Esophagus squamous epithelium (tissue), 5 donors: ENCODE measurements around the gene PLEKHG1. TPM values are rescaled to one million over a fixed set of nuclear protein-coding genes. Genes with fewer than 3 reads are reported as not detected.

Experiments used
- DNase-seq: peaks from one replicate; lab custom pipeline; 2025; lab: John Stamatoyannopoulos, UW
- H3K27ac ChIP-seq, 4 donors: fragments of 200-600 bp; sonication (generic); one replicate each; pipeline ENCODE4 v1.5.1; 2016 to 2019; ENCODE audit warnings: mild to moderate bottlenecking in 1 of 4
- H3K27me3 ChIP-seq, 4 donors: fragments of 200-600 bp; sonication (generic); 1 replicate in 3 of 4; 2 replicates in 1 of 4; pipeline versions ENCODE4 v1.5.1 to v1.6.0; 2017 to 2021; ENCODE audit warnings: antibody characterized with exemption in 1 of 4
- H3K36me3 ChIP-seq, 3 donors: fragments of 200-600 bp; sonication (generic); one replicate each; pipeline ENCODE4 v1.5.1; 2016 to 2019
- H3K4me1 ChIP-seq, 3 donors: fragments of 200-600 bp; sonication (generic); one replicate each; pipeline ENCODE4 v1.5.1; 2017 to 2019
- H3K4me3 ChIP-seq, 4 donors: fragments of 200-600 bp; sonication (generic); 1 replicate in 3 of 4; 2 replicates in 1 of 4; pipeline ENCODE4 v1.5.1; 2016 to 2019; ENCODE audit warnings: mild to moderate bottlenecking in 2 of 4, moderate library complexity in 1 of 4
- H3K9me3 ChIP-seq, 3 donors: fragments of 200-600 bp; sonication (generic); one replicate each; pipeline ENCODE4 v1.5.1; 2016 to 2019
- POLR2A ChIP-seq, 4 donors: fragments of 450-650 bp; IDR thresholded peaks; one replicate each; pipeline ENCODE4 v1.6.1; 2017; ENCODE audit warnings: antibody characterized with exemption in 4 of 4, mild to moderate bottlenecking in 4 of 4, moderate library complexity in 3 of 4
- WGBS, 2 donors: methylation state at CpG; one replicate each; pipeline ENCODE4 v1.1.5; 2018; 5-methylcytosine and 5-hydroxymethylcytosine counted together
- intact Hi-C: fragments of 100-400 bp; cut with DNase I; formaldehyde crosslinking; loops from one replicate; pipeline ENCODE4 v1.15.0; 2022
- total RNA-seq, 4 donors: library from RNA; depleted of rRNA; stranded (reverse); fragments of >200 nt; gene quantifications; one replicate each; pipeline ENCODE4 v1.1.0, GENCODE V29; 2016
- TF ChIP-seq, protein P1 (sequence below), 6 experiments: fragments of 450-650 bp in 4 of 6; fragments of 200-600 bp in 2 of 6; sonication (generic) in 2 of 6; IDR thresholded peaks; one replicate each; pipeline ENCODE4 v1.5.1; 2016 to 2019; ENCODE audit warnings: antibody characterized with exemption in 6 of 6, mild to moderate bottlenecking in 4 of 6, moderate library complexity in 4 of 6
- donor health status: DM: yes; HTN: yes; CAD: no.

The PLEKHG1 gene
- total RNA-seq, 4 donors from 2014 or later = 22.7 to 36.0 (median 27.6) TPM

DNA sequence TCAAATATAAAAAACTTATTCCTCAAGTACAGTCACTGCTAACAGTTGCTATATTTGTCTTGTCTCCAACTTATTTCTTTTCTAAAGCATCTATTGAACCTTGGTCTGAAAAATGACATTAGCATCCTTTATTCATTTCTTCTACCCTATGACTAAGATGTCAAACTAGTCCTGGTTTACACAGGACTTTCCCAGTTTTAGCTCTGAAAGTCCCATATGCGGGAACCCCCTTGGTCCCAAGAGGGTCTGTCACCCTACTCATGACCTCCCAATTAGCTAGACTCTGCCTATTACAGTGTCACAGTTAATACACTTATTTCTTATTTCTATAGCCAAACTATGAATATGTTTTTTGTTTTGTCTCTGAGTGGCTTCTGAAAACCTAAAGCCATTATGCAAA, 37.1 kb downstream of the PLEKHG1 start:
- TF ChIP-seq POLR2A (IDR thresholded peaks at IDR 0.05) = no peak
- TF ChIP-seq, protein P1, sequence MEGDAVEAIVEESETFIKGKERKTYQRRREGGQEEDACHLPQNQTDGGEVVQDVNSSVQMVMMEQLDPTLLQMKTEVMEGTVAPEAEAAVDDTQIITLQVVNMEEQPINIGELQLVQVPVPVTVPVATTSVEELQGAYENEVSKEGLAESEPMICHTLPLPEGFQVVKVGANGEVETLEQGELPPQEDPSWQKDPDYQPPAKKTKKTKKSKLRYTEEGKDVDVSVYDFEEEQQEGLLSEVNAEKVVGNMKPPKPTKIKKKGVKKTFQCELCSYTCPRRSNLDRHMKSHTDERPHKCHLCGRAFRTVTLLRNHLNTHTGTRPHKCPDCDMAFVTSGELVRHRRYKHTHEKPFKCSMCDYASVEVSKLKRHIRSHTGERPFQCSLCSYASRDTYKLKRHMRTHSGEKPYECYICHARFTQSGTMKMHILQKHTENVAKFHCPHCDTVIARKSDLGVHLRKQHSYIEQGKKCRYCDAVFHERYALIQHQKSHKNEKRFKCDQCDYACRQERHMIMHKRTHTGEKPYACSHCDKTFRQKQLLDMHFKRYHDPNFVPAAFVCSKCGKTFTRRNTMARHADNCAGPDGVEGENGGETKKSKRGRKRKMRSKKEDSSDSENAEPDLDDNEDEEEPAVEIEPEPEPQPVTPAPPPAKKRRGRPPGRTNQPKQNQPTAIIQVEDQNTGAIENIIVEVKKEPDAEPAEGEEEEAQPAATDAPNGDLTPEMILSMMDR (IDR thresholded peaks at IDR 0.05) = no peak
- peaks cover 5 to 41% (median 9%) of the 10 kb centered on the region in 3 donors for H3K4me1 ChIP-seq
- no peaks in the 10 kb centered on the region for H3K9me3 ChIP-seq
- DNase-seq = no peak
- no peak overlapping the region for H3K27ac ChIP-seq
- no peak overlapping the region for H3K4me3 ChIP-seq
- intact Hi-C loops = no loop called here
- H3K36me3 ChIP-seq = no peaks in the 10 kb centered on the region
- WGBS, 2 donors = 63 to 67% methylated on average over 1 of the region's 1 CpG
- H3K27me3 ChIP-seq = no peaks in the 10 kb centered on the region

DNA sequence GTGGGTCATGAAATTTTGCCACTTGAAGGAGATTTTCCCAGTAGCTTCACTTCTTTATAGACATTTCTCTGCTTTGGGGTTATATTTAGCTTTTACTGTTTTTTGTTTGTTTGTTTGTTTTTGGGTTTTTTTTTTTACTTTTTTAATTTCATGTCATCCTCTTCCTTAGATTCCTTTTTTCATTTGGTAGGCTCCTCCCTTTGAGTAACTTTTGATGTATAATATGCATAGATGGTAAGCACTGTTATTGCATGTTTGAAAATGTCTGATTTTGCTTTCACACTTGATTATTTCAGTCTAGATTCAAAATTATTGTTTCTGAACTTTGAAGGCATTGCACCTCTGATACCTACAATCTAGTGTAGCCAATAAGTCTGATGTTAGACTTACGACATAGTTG, 37.6 kb downstream of the PLEKHG1 start:
- 58 to 92% methylated on average over 1 of the region's 1 CpG for WGBS, 2 donors
- no peak for TF ChIP-seq POLR2A (IDR thresholded peaks at IDR 0.05)
- TF ChIP-seq, protein P1 (IDR thresholded peaks at IDR 0.05) = no peak

GRCh38 chr6:150638267-150638666, 38.6 kb downstream of the PLEKHG1 start:
- Histone ChIP-seq H3K9me3 (no peaks in the 10 kb centered on the region), H3K27ac (no peak overlapping the region), H3K4me1 (peaks cover 2 to 38% (median 3%) of the 10 kb centered on the region in 3 donors), H3K4me3 (no peak overlapping the region), H3K27me3 (no peaks in the 10 kb centered on the region), H3K36me3 (no peaks in the 10 kb centered on the region)
- 58 to 74% methylated on average over 1 of the region's 1 CpG for WGBS, 2 donors
- TF ChIP-seq POLR2A (IDR thresholded peaks at IDR 0.05) = no peak
- TF ChIP-seq, protein P1 (IDR thresholded peaks at IDR 0.05) = no peak
- no peak for DNase-seq
- intact Hi-C loops = no loop called here

More for the DNA sequence above, 37.6 kb downstream of the PLEKHG1 start:
- Histone ChIP-seq H3K27me3 (no peaks in the 10 kb centered on the region), H3K9me3 (no peaks in the 10 kb centered on the region), H3K4me1 (peaks cover 5 to 43% (median 9%) of the 10 kb centered on the region in 3 donors), H3K27ac (no peak overlapping the region), H3K36me3 (no peaks in the 10 kb centered on the region), H3K4me3 (no peak overlapping the region)
- intact Hi-C loops = no loop called here
- no peak for DNase-seq

- no peak overlapping the region for H3K27ac ChIP-seq
- H3K4me3 ChIP-seq = no peak overlapping the region
- no peaks in the 10 kb centered on the region for H3K36me3 ChIP-seq
- intact Hi-C loops = no loop called here
- TF ChIP-seq POLR2A (IDR thresholded peaks at IDR 0.05) = no peak
- TF ChIP-seq, protein P1 (IDR thresholded peaks at IDR 0.05) = no peak
- no peak for DNase-seq
- H3K27me3 ChIP-seq = no peaks in the 10 kb centered on the region
- 92 to 96% methylated on average over 1 of the region's 1 CpG for WGBS, 2 donors
- peaks cover 0 to 33% (median 3%) of the 10 kb centered on the region in 3 donors for H3K4me1 ChIP-seq
- H3K9me3 ChIP-seq = no peaks in the 10 kb centered on the region
These were observed 39.1 kb downstream of the PLEKHG1 start for GRCh38 chr6:150638765-150639164.

DNA sequence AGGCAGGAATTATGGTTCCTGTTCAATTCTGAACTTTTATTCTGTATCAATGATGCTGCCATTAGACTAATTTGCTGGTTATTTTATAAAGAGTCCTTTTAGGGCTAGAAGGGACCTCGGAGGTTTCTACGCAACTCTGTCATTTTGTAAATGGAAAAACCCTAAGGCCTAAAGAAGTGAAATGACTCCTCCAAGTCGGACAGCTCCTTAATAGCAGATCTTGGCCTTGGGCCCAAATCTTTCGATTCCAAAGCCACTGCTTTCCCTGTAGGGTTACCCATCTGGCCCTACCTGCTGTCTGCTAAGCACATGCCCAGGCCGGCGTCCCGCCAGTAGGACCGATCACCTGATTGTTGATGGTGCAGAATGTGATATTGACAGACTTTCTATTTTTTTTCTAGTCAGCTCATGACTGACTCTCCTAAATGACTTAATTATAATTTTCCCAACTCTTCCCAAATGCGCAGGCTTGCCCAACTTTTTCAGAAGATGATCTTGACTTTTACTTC, 40.2 kb downstream of the PLEKHG1 start:
- Histone ChIP-seq H3K36me3 (no peaks in the 10 kb centered on the region), H3K27ac (no peak overlapping the region), H3K9me3 (no peaks in the 10 kb centered on the region), H3K4me1 (peaks cover 0 to 27% (median 3%) of the 10 kb centered on the region in 3 donors), H3K27me3 (no peaks in the 10 kb centered on the region), H3K4me3 (no peak overlapping the region)
- intact Hi-C loops = no loop called here
- 76 to 81% methylated on average over 4 to 9 of the region's 9 CpGs for WGBS, 2 donors
- no peak for DNase-seq
- no peak for TF ChIP-seq POLR2A (IDR thresholded peaks at IDR 0.05)
- TF ChIP-seq, protein P1 (IDR thresholded peaks at IDR 0.05) = no peak
